ENCODE measurements around the gene FAF1.

The FAF1 gene

GRCh38 chr1:50430010-50430405 lies 530.1 kb downstream of the FAF1 start:
- no peak for ATAC-seq
- peaks cover 77% of the 10 kb centered on the region for H3K27me3 Mint-ChIP-seq
- H3K4me3 Mint-ChIP-seq: no peak overlapping the region
- H3K36me3 Mint-ChIP-seq: no peaks in the 10 kb centered on the region
- no peaks in the 10 kb centered on the region for H3K9me3 Mint-ChIP-seq
- peaks cover 15% of the 10 kb centered on the region for H3K4me1 Mint-ChIP-seq
- no peak overlapping the region for H3K27ac Mint-ChIP-seq

DNA sequence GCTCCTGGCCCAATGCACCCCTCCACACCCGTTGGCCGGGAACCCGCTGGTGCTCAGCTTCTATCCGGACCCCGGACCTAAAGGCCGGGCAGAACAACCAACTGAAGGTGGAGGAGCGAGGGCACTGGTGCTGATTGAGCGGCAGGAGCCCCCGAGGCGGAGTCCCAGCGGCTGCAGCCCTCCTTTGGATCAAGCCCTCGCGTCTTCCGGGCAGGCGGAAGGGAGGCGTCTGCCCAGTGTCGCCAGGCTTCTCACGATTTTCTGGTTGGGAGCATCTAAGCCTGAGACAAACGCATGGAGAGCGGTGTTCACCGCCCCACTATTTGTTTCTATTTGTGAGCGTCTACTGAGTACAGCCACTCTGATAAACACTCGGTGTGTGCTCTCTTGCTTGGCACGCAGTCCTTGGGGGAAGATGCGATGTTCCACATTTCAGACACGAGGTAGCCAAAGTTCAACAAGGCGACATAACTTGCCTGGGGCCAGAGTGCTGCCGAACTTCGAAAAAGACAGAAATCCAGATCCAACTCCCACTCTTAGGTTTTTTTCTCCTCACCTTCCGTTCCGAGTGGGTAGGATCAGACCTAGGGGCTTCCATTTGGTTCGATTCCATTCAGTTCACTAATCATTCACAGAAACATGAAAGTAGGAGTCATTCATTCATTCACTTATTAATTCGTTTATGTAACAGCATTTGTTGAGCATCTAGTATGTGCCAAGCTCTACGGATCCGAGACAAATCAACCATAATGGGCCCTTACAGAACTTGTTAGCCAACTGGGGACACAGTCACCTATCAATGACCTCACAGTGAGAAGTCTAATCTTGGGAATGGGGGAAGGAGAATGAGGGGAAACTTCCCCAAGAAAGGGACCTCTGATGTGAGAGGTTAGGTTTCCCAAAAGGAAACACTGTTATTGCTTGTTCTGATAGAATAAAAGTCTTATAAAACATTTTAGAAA lies 532.0 kb downstream of the FAF1 start:
- Mint-ChIP-seq H3K27me3 (peaks cover 96% of the 10 kb centered on the region), H3K36me3 (no peaks in the 10 kb centered on the region), H3K4me3 (peak overlapping the region; percentile 7), H3K27ac (no peak overlapping the region), H3K9me3 (no peaks in the 10 kb centered on the region), H3K4me1 (peaks cover 32% of the 10 kb centered on the region)
- ATAC-seq: no peak

- ATAC-seq: no peak
- peaks cover 99% of the 10 kb centered on the region for H3K27me3 Mint-ChIP-seq
- H3K27ac Mint-ChIP-seq: no peak overlapping the region
- no peaks in the 10 kb centered on the region for H3K36me3 Mint-ChIP-seq
- no peak overlapping the region for H3K4me3 Mint-ChIP-seq
- no peaks in the 10 kb centered on the region for H3K9me3 Mint-ChIP-seq
- peaks cover 36% of the 10 kb centered on the region for H3K4me1 Mint-ChIP-seq
These were observed 532.8 kb downstream of the FAF1 start for GRCh38 chr1:50427086-50427817.

DNA sequence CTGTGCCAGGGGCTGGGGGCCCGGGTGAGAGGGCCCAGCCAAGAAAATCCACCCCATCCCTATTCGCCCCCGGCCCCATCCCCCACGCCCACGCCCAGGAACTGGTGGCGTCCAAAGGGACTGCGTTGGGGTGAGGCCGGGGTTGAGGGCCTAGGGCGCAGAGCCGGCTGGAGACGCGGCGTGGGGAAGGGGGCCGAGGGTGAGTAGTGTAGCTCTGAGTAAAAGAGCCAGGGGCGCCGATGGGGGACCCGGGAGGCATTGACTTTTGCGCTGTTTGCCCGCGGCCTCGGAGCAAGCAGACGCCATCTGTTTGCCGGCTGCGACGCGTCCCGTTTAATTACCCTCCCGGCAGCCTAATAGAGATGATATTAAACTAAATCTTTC lies 533.4 kb downstream of the FAF1 start:
- Mint-ChIP-seq H3K36me3 (no peaks in the 10 kb centered on the region), H3K4me1 (peaks cover 40% of the 10 kb centered on the region), H3K27me3 (peaks cover 99% of the 10 kb centered on the region), H3K4me3 (no peak overlapping the region), H3K9me3 (no peaks in the 10 kb centered on the region), H3K27ac (no peak overlapping the region)
- ATAC-seq: no peak

DNA sequence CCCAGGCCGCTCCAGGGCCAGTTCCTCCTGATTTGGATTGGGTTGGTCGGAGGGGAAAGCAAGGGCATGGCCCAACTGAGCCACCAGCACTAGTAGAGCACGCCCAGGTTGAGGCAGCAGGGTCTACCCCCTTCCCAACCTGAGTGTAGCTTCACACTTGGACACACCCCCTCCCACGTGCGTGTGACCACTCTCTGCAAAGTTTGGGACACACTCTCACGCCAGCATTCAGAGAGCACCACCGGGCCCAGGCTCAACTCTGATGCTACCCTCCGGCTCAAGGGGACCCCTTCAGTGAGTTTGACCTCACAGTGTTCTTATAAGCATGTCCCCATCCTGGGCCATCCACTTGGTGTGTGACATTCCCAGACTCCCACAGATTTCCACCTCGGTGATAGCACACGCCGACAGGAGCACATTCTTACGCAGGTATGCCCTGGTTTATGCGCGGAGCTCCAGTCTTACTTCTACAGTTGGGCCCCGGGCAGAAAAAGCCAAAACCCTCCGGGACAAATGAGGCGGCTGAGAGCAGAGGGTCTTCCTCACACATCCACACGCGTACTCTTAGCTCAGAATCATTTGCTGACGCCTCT lies 533.9 kb downstream of the FAF1 start:
- Mint-ChIP-seq H3K4me3 (no peak overlapping the region), H3K27me3 (peaks cover 99% of the 10 kb centered on the region), H3K36me3 (no peaks in the 10 kb centered on the region), H3K9me3 (no peaks in the 10 kb centered on the region), H3K4me1 (peaks cover 43% of the 10 kb centered on the region), H3K27ac (no peak overlapping the region)
- no peak for ATAC-seq

DNA sequence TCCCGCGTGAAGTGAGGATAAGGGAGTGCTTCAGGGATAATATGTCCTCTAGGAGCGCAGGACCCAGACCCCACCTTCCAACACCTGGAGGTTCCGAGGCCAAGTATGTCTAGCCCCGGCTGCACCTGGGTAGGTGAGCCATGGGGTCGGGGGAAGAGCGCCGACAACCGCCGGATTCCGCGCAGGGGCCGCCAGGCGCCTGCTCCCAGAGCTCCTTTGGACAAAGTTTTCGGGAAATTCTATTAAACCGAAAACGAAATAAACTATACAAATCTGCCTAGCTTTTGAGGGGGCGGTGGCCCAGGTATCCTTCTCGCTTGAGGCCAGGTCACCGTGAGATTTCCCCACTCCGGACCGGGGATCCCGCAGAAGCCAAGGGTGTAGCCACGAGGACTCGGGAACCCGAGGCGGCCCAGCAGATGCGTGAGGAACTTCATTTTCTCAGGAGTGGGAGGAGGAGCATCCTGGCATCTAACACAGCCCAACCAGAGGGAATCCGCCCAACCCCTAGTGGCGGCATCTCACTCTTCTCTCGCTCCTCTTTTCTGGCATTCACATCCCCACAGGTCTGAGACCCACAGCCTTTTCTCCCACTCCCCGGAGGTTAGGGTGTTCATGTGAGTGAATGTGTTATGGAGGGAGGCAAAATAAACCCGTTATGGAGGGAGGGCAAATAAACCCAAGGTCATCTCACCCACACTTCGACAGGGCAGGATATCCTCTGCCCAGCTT lies 534.5 kb downstream of the FAF1 start:
- H3K36me3 Mint-ChIP-seq: no peaks in the 10 kb centered on the region
- H3K27me3 Mint-ChIP-seq: peaks cover 96% of the 10 kb centered on the region
- H3K4me1 Mint-ChIP-seq: peaks cover 45% of the 10 kb centered on the region
- no peak overlapping the region for H3K27ac Mint-ChIP-seq
- no peak for ATAC-seq
- H3K9me3 Mint-ChIP-seq: peaks cover under 1% of the 10 kb centered on the region
- no peak overlapping the region for H3K4me3 Mint-ChIP-seq

- H3K9me3 Mint-ChIP-seq: peaks cover 5% of the 10 kb centered on the region
- peaks cover 51% of the 10 kb centered on the region for H3K4me1 Mint-ChIP-seq
- peak overlapping the region; percentile 73 for H3K4me3 Mint-ChIP-seq
- H3K27me3 Mint-ChIP-seq: peaks cover 96% of the 10 kb centered on the region
- H3K27ac Mint-ChIP-seq: no peak overlapping the region
- H3K36me3 Mint-ChIP-seq: no peaks in the 10 kb centered on the region
- no peak for ATAC-seq
These were observed 535.1 kb downstream of the FAF1 start for GRCh38 chr1:50424884-50425375.

GRCh38 chr1:50424045-50424883 lies 535.8 kb downstream of the FAF1 start:
- Mint-ChIP-seq H3K4me1 (peaks cover 55% of the 10 kb centered on the region), H3K9me3 (peaks cover 5% of the 10 kb centered on the region), H3K27ac (no peak overlapping the region), H3K27me3 (peaks cover 96% of the 10 kb centered on the region), H3K4me3 (peak overlapping the region; percentile 73), H3K36me3 (no peaks in the 10 kb centered on the region)
- no peak for ATAC-seq

- Mint-ChIP-seq H3K9me3 (peaks cover 5% of the 10 kb centered on the region), H3K36me3 (no peaks in the 10 kb centered on the region), H3K4me1 (peaks cover 55% of the 10 kb centered on the region), H3K27me3 (peaks cover 91% of the 10 kb centered on the region), H3K4me3 (peak overlapping the region; percentile 73), H3K27ac (no peak overlapping the region)
- no peak for ATAC-seq
These were observed 536.4 kb downstream of the FAF1 start for GRCh38 chr1:50423670-50424000.

DNA sequence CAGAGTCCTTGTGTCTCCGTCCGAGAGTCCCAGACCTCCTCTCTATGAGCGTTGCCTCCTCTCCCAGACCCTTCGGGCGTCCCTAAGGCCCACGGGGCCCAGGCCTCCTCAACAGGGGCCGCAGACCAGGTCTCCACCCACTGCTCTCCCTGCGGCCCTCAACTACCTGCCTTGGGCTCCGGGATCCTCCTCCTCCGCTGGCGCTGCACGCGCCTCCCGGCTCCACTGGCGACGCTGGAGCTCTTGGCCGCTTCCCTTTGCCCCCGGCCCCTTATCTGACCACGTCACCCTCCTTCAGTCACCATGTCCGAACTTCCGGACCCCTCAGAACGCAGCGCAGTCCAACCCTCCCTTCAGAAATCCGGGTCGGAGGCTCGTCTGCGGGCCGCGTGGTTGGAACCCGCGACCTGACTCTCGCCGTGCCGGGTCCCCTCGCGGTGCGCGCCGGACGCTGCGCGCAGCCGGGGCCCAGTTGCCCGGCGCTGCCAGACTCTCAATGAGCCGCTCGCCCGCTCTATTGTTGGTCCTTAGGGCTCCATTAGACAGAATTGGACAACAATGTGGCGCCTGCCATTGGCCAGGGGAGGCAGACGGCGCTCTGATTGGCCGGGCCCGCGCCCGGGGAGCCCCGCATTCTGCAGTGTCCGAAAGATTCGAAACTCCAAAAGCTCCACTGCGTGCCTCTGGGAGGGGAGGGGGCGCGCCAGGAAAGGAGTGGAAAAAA lies 537.0 kb downstream of the FAF1 start, which contains the start of gene DMRTA2:
TSS of gene DMRTA2 (minus strand) at position 498 of the 724 bp plus-strand sequence. CDS start 1,907 bp downstream, outside the sequence.
- Mint-ChIP-seq H3K36me3 (no peaks in the 10 kb centered on the region), H3K4me3 (peak within 1 kb of the TSS; percentile 73), H3K9me3 (peaks cover 5% of the 10 kb centered on the region), H3K4me1 (peaks cover 51% of the 10 kb centered on the region), H3K27me3 (peaks cover 90% of the 10 kb centered on the region), H3K27ac (no peak within 1 kb of the TSS)
- ATAC-seq: no peak

GRCh38 chr1:50422675-50422945 lies 537.5 kb downstream of the FAF1 start:
- Mint-ChIP-seq H3K27me3 (peaks cover 90% of the 10 kb centered on the region), H3K27ac (no peak overlapping the region), H3K36me3 (no peaks in the 10 kb centered on the region), H3K4me3 (no peak overlapping the region), H3K4me1 (peaks cover 46% of the 10 kb centered on the region), H3K9me3 (peaks cover 5% of the 10 kb centered on the region)
- no peak for ATAC-seq

- Mint-ChIP-seq H3K27ac (no peak overlapping the region), H3K4me1 (peaks cover 41% of the 10 kb centered on the region), H3K4me3 (peak overlapping the region; percentile 13), H3K36me3 (no peaks in the 10 kb centered on the region), H3K27me3 (peaks cover 90% of the 10 kb centered on the region), H3K9me3 (peaks cover 5% of the 10 kb centered on the region)
- ATAC-seq: no peak
These were observed 538.0 kb downstream of the FAF1 start for GRCh38 chr1:50421768-50422674.

DNA sequence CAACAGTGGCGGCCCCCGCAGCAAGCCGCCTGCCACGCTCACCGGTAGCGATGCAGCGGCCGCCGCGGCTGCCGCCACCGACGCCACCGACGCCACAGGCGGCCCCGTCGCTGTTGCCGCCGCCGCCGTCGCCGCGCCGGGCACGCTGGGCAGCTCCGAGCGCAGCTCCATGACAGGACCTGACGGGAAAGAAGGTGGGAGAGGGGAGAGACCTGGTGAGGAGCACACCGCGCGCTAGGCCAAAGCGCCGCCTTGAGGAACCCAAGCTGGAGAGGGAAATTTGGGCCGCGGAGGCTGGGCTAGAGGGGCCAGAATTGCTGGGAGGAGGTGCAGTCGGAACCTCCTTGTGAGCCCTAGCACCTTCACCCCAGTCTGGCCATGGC lies 538.7 kb downstream of the FAF1 start:
- Mint-ChIP-seq H3K9me3 (peaks cover 5% of the 10 kb centered on the region), H3K36me3 (no peaks in the 10 kb centered on the region), H3K4me3 (no peak overlapping the region), H3K27me3 (peaks cover 90% of the 10 kb centered on the region), H3K27ac (no peak overlapping the region), H3K4me1 (peaks cover 41% of the 10 kb centered on the region)
- no peak for ATAC-seq

Data from stimulated activated memory B cell treated with anti-CD40 and anti-IgM and Interleukin-4, amounts not matched to agents 10 μg/mL and 1 μg/mL and 100 μg/mL, for 72 hours (primary cell).